ENCODE results near the gene INSYN2A. TPM values are rescaled to one million over a fixed set of nuclear protein-coding genes. Genes with fewer than 3 reads are reported as not detected.
A peak's percentile ranks its signal among the peaks of the same experiment; 100 is the strongest.

The INSYN2A gene
- total RNA-seq, 1 experiment from 2014 or later = 0.13 TPM

DNA sequence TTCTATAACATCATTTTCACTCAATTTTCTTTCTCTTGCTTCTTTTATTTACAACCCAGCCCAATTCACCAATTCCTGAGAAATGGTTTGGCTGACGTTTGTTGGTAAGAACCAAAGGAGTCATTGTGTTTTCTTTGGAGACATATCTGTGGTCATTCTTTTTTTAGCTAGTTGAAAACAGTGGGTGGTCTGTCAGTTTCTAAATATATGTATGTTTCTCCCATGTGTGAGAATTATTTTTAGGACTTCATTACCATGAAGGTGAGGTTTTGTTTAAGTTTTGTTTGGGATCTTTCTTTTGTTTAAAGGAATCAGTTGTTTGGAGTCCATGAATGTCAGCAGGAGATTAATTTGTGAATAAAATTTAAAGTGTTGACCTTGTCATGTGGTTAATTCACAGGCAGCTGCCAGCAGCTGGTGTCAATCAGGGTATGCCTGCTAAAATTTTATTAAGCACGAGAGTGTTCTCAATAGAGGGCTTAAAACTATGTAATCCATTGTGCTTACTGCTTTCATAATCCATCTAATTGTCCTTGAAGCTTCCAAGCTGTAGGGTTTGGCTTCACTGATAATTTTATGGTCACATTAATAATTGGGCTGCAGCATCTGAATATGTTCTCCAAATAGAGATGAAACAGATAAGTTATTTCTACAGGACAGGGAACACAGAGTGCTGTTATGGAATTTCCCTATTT lies 38.7 kb downstream of the INSYN2A start (continued):
- TF ChIP-seq FOXP1 (CRISPR knock-in tag; IDR thresholded peaks at IDR 0.05; ENCODE audit: borderline replicate concordance) (no peak), TEAD4 (CRISPR knock-in tag; IDR thresholded peaks at IDR 0.05) (no peak)
- TF ChIP-seq, protein P1, sequence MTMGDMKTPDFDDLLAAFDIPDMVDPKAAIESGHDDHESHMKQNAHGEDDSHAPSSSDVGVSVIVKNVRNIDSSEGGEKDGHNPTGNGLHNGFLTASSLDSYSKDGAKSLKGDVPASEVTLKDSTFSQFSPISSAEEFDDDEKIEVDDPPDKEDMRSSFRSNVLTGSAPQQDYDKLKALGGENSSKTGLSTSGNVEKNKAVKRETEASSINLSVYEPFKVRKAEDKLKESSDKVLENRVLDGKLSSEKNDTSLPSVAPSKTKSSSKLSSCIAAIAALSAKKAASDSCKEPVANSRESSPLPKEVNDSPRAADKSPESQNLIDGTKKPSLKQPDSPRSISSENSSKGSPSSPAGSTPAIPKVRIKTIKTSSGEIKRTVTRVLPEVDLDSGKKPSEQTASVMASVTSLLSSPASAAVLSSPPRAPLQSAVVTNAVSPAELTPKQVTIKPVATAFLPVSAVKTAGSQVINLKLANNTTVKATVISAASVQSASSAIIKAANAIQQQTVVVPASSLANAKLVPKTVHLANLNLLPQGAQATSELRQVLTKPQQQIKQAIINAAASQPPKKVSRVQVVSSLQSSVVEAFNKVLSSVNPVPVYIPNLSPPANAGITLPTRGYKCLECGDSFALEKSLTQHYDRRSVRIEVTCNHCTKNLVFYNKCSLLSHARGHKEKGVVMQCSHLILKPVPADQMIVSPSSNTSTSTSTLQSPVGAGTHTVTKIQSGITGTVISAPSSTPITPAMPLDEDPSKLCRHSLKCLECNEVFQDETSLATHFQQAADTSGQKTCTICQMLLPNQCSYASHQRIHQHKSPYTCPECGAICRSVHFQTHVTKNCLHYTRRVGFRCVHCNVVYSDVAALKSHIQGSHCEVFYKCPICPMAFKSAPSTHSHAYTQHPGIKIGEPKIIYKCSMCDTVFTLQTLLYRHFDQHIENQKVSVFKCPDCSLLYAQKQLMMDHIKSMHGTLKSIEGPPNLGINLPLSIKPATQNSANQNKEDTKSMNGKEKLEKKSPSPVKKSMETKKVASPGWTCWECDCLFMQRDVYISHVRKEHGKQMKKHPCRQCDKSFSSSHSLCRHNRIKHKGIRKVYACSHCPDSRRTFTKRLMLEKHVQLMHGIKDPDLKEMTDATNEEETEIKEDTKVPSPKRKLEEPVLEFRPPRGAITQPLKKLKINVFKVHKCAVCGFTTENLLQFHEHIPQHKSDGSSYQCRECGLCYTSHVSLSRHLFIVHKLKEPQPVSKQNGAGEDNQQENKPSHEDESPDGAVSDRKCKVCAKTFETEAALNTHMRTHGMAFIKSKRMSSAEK (CRISPR knock-in tag; IDR thresholded peaks at IDR 0.05; ENCODE audit: borderline replicate concordance) = no peak

DNA sequence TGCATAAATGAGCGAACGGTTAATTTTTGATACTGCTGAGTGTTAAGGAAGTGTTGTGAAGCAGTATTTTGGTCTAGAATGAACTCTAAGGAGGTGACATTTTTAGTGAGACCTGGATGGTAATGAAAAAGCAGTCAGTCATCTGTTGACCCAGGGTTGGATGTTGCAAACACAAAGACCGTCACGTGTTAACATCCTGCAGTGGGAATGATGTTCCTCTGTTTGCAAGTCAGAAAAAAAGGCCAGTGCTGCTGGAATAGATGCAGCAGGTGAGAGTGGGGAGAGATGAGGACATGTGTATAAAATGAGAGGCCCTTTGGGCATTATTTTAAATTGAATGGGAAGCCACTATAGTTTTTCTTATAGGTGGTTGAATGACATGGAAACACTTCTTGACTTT lies 39.3 kb downstream of the INSYN2A start:
- ChIA-PET POLR2A (no interaction called here), CTCF (no interaction called here)
- peak overlapping the region; percentile 12; the same call in 1 of the 2 replicates for H3K27ac Mint-ChIP-seq
- peaks cover 27% of the 10 kb centered on the region for H3K4me1 Mint-ChIP-seq
- no peak overlapping the region for H3K4me3 Mint-ChIP-seq
- no peaks in the 10 kb centered on the region for H3K36me3 Mint-ChIP-seq
- TF ChIP-seq ZNF138 (CRISPR knock-in tag; conservative IDR thresholded peaks at IDR 0.05) (no peak), GRHL2 (CRISPR knock-in tag; IDR thresholded peaks at IDR 0.05; ENCODE audit: insufficient replicate concordance, severe bottlenecking) (no peak)
- TF ChIP-seq, protein P1 (CRISPR knock-in tag; IDR thresholded peaks at IDR 0.05; ENCODE audit: borderline replicate concordance) = no peak
- H3K9me3 Mint-ChIP-seq = no peaks in the 10 kb centered on the region
- no peak for ATAC-seq
- H3K27me3 Mint-ChIP-seq (ENCODE audit: low read depth) = no peaks in the 10 kb centered on the region
- DNase-seq (ENCODE audit: low spot score) = no peak

DNA sequence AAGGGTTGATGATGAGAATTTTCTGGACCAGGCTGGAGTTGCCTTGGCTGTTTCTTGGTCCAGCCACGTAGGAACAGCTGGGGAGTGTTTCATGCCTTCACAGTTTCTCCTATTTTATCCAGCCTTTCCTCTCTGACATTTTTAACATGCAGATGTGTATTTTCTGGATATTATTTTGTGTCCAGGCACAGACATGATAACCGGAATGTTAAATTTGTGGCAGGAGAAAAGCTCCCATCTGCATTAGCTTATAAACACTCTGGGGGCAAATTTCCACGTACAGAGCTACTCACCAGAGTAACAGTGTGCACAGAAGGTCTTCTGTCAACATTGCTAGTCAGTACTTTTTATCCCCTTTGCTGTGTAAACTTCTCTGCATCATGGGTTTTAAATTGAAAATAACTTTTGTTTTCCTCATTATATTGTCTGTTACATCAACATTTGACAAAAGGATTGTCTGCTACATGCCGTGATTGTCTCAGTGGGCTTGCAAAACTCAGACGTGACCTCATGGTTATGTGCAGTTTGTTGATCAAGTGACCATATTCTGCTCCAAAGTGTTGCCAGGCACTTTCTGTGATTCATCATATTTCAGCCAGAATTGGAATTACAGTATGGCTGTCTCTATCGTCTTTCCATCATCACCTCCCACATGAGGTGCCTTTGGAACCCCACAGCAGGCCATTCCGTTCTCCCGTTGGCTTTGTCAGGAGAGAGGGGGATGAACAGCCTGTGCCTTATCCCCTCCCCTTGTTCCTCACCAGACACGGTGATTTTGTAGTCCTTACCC lies 41.4 kb downstream of the INSYN2A start:
- no peak overlapping the region for H3K4me3 Mint-ChIP-seq
- no peaks in the 10 kb centered on the region for H3K27me3 Mint-ChIP-seq (ENCODE audit: low read depth)
- TF ChIP-seq RORB (CRISPR knock-in tag; IDR thresholded peaks at IDR 0.05) = no peak
- TF ChIP-seq SOX15 (CRISPR knock-in tag; IDR thresholded peaks at IDR 0.05) = no peak
- TF ChIP-seq, protein P2, sequence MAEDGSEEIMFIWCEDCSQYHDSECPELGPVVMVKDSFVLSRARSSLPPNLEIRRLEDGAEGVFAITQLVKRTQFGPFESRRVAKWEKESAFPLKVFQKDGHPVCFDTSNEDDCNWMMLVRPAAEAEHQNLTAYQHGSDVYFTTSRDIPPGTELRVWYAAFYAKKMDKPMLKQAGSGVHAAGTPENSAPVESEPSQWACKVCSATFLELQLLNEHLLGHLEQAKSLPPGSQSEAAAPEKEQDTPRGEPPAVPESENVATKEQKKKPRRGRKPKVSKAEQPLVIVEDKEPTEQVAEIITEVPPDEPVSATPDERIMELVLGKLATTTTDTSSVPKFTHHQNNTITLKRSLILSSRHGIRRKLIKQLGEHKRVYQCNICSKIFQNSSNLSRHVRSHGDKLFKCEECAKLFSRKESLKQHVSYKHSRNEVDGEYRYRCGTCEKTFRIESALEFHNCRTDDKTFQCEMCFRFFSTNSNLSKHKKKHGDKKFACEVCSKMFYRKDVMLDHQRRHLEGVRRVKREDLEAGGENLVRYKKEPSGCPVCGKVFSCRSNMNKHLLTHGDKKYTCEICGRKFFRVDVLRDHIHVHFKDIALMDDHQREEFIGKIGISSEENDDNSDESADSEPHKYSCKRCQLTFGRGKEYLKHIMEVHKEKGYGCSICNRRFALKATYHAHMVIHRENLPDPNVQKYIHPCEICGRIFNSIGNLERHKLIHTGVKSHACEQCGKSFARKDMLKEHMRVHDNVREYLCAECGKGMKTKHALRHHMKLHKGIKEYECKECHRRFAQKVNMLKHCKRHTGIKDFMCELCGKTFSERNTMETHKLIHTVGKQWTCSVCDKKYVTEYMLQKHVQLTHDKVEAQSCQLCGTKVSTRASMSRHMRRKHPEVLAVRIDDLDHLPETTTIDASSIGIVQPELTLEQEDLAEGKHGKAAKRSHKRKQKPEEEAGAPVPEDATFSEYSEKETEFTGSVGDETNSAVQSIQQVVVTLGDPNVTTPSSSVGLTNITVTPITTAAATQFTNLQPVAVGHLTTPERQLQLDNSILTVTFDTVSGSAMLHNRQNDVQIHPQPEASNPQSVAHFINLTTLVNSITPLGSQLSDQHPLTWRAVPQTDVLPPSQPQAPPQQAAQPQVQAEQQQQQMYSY (CRISPR knock-in tag; IDR thresholded peaks at IDR 0.05) = no peak
- no peak for TF ChIP-seq KAT7 (CRISPR knock-in tag; IDR thresholded peaks at IDR 0.05; ENCODE audit: borderline replicate concordance)
- no peak for TF ChIP-seq HMGA2 (CRISPR knock-in tag; IDR thresholded peaks at IDR 0.05)
- TF ChIP-seq, protein P3, sequence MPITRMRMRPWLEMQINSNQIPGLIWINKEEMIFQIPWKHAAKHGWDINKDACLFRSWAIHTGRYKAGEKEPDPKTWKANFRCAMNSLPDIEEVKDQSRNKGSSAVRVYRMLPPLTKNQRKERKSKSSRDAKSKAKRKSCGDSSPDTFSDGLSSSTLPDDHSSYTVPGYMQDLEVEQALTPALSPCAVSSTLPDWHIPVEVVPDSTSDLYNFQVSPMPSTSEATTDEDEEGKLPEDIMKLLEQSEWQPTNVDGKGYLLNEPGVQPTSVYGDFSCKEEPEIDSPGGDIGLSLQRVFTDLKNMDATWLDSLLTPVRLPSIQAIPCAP (CRISPR knock-in tag; IDR thresholded peaks at IDR 0.05) = no peak
- no peaks in the 10 kb centered on the region for H3K9me3 Mint-ChIP-seq
- H3K36me3 Mint-ChIP-seq = no peaks in the 10 kb centered on the region
- H3K4me1 Mint-ChIP-seq = peaks cover 47% of the 10 kb centered on the region
- ChIA-PET CTCF (no interaction called here), POLR2A (no interaction called here)
- H3K27ac Mint-ChIP-seq = no peak overlapping the region
- DNase-seq (ENCODE audit: low spot score) (no peak), ATAC-seq (no peak)
